HG03520 (cell line): ENCODE data around the gene KAZN.

ENCODE experiments used
- ATAC-seq: cut with Tn5 transposase; IDR thresholded peaks from one replicate; pipeline ENCODE4 v1.9.1; 2021; ENCODE audit warnings: mild to moderate bottlenecking, moderate library complexity; ENCODE audit not compliant: unreplicated experiment

KAZN gene

GRCh38 chr1:14784790-14785773 is 186.6 kb downstream of the KAZN start:
- ATAC-seq = no peak

- no peak for ATAC-seq
Measured at GRCh38 chr1:14786109-14786675, 187.7 kb downstream of the KAZN start.

- ATAC-seq = no peak
Measured at GRCh38 chr1:14786681-14787080, 188.2 kb downstream of the KAZN start.

- ATAC-seq = no peak
Measured at GRCh38 chr1:14787604-14788003, 189.1 kb downstream of the KAZN start.

- no peak for ATAC-seq
Measured at GRCh38 chr1:14788080-14788479, 189.6 kb downstream of the KAZN start.

- no peak for ATAC-seq
Measured at GRCh38 chr1:14790982-14791381, 192.5 kb downstream of the KAZN start.

GRCh38 chr1:14791654-14792053 is 193.2 kb downstream of the KAZN start:
- ATAC-seq = no peak

- ATAC-seq = no peak
Measured at GRCh38 chr1:14794136-14794768, 195.8 kb downstream of the KAZN start.

GRCh38 chr1:14794906-14795305 is 196.4 kb downstream of the KAZN start:
- ATAC-seq = no peak

GRCh38 chr1:14795589-14795988 is 197.1 kb downstream of the KAZN start:
- no peak for ATAC-seq

GRCh38 chr1:14800014-14800413 is 201.5 kb downstream of the KAZN start:
- ATAC-seq = no peak

GRCh38 chr1:14800500-14801076 is 202.1 kb downstream of the KAZN start:
- ATAC-seq = no peak

- ATAC-seq = no peak
Measured at GRCh38 chr1:14803002-14803789, 204.7 kb downstream of the KAZN start.

- ATAC-seq = no peak
Measured at GRCh38 chr1:14804626-14805025, 206.1 kb downstream of the KAZN start.

- ATAC-seq = no peak
Measured at GRCh38 chr1:14806772-14807171, 208.3 kb downstream of the KAZN start.

- ATAC-seq = no peak
Measured at GRCh38 chr1:14808768-14809167, 210.3 kb downstream of the KAZN start.

- no peak for ATAC-seq
Measured at GRCh38 chr1:14809191-14809981, 210.9 kb downstream of the KAZN start.

GRCh38 chr1:14810595-14811361 is 212.3 kb downstream of the KAZN start:
- ATAC-seq = no peak

- no peak for ATAC-seq
Measured at GRCh38 chr1:14811573-14811972, 213.1 kb downstream of the KAZN start.
